ENCODE measurements around the gene TAF10. TPM values are rescaled to one million over a fixed set of nuclear protein-coding genes. Genes with fewer than 3 reads are reported as not detected.

Gene TAF10
- total RNA-seq, 1 experiment from 2014 or later, result 51.5 TPM

GRCh38 chr11:6627762-6628241, 15.8 kb upstream of the TAF10 start:
- Histone ChIP-seq H3K4me3 (no peak overlapping the region), H3K27me3 (ENCODE audit: insufficient read depth, low read depth) (no peaks in the 10 kb centered on the region), H2AFZ (no peak overlapping the region), H3F3A (ENCODE audit: insufficient read depth, low read depth) (no peaks in the 10 kb centered on the region), H3K79me2 (ENCODE audit: low read depth) (no peaks in the 10 kb centered on the region), H3K27ac (no peak overlapping the region), H3K4me2 (no peak overlapping the region), H3K9me2 (ENCODE audit: insufficient read depth) (no peaks in the 10 kb centered on the region), H3K4me1 (replicated peaks; ENCODE audit: insufficient read depth) (no peaks in the 10 kb centered on the region), H3K36me3 (ENCODE audit: low read depth) (no peaks in the 10 kb centered on the region), H3K9me3 (ENCODE audit: insufficient read depth, low read depth) (no peaks in the 10 kb centered on the region), H4K20me1 (ENCODE audit: insufficient read depth) (no peaks in the 10 kb centered on the region)
- ChIA-PET CTCF (no interaction called here), POLR2A (ENCODE audit: unreplicated experiment) (interaction anchor here (0.5 to 0.7 kb wide), 2 partner anchors 11 to 16 kb away, joined by 3 to 11 read pairs; partner anchors contain the start of gene TAF10)
- no TSS peak for BruUV-seq (replicated peaks)
- DNase-seq, result no peak
- intact Hi-C loops (cut with micrococcal nuclease; ENCODE audit: unreplicated experiment), result no loop called here
- no peak for TF ChIP-seq CTCF (conservative IDR thresholded peaks at IDR 0.05)
- no peak for TF ChIP-seq EZH2 (IDR thresholded peaks at IDR 0.05; ENCODE audit: low read depth)

- intact Hi-C loops (cut with micrococcal nuclease; ENCODE audit: unreplicated experiment), result no loop called here
- H3K4me2 ChIP-seq, result no peak overlapping the region
- POLR2A ChIA-PET (ENCODE audit: unreplicated experiment), result interaction anchor here (0.5 to 0.7 kb wide), 2 partner anchors 12 to 15 kb away, joined by 3 to 11 read pairs; partner anchors contain the start of gene TAF10
Measured at GRCh38 chr11:6626971-6627761, 15.2 kb upstream of the TAF10 start.

GRCh38 chr11:6625832-6626420, 13.9 kb upstream of the TAF10 start:
- H3K79me2 ChIP-seq (ENCODE audit: low read depth), result no peaks in the 10 kb centered on the region
- H3K9me2 ChIP-seq (ENCODE audit: insufficient read depth), result no peaks in the 10 kb centered on the region
- H3K4me3 ChIP-seq, result no peak overlapping the region
- no TSS peak for BruUV-seq (replicated peaks)
- no peaks in the 10 kb centered on the region for H3K27me3 ChIP-seq (ENCODE audit: insufficient read depth, low read depth)
- H3K27ac ChIP-seq, result no peak overlapping the region
- ChIA-PET CTCF (no interaction called here), POLR2A (ENCODE audit: unreplicated experiment) (no interaction called here)
- no peaks in the 10 kb centered on the region for H3K36me3 ChIP-seq (ENCODE audit: low read depth)
- TF ChIP-seq CTCF (conservative IDR thresholded peaks at IDR 0.05) (no peak), EZH2 (IDR thresholded peaks at IDR 0.05; ENCODE audit: low read depth) (no peak)
- no peaks in the 10 kb centered on the region for H3F3A ChIP-seq (ENCODE audit: insufficient read depth, low read depth)
- intact Hi-C loops (cut with micrococcal nuclease; ENCODE audit: unreplicated experiment), result no loop called here
- no peaks in the 10 kb centered on the region for H3K4me1 ChIP-seq (replicated peaks; ENCODE audit: insufficient read depth)
- no peak overlapping the region for H3K4me2 ChIP-seq
- H4K20me1 ChIP-seq (ENCODE audit: insufficient read depth), result no peaks in the 10 kb centered on the region
- DNase-seq, result no peak
- no peak overlapping the region for H2AFZ ChIP-seq
- no peaks in the 10 kb centered on the region for H3K9me3 ChIP-seq (ENCODE audit: insufficient read depth, low read depth)

More at GRCh38 chr11:6626971-6627761, 15.2 kb upstream of the TAF10 start:
- H3K4me1 ChIP-seq (replicated peaks; ENCODE audit: insufficient read depth), result no peaks in the 10 kb centered on the region
- H3K9me3 ChIP-seq (ENCODE audit: insufficient read depth, low read depth), result no peaks in the 10 kb centered on the region
- CTCF ChIA-PET, result no interaction called here
- no peaks in the 10 kb centered on the region for H3K27me3 ChIP-seq (ENCODE audit: insufficient read depth, low read depth)
- H3K4me3 ChIP-seq, result no peak overlapping the region
- BruUV-seq (replicated peaks), result no TSS peak
- no peak for DNase-seq
- H2AFZ ChIP-seq, result no peak overlapping the region
- H3F3A ChIP-seq (ENCODE audit: insufficient read depth, low read depth), result no peaks in the 10 kb centered on the region
- H3K79me2 ChIP-seq (ENCODE audit: low read depth), result no peaks in the 10 kb centered on the region
- no peaks in the 10 kb centered on the region for H3K9me2 ChIP-seq (ENCODE audit: insufficient read depth)
- H3K36me3 ChIP-seq (ENCODE audit: low read depth), result no peaks in the 10 kb centered on the region
- H4K20me1 ChIP-seq (ENCODE audit: insufficient read depth), result no peaks in the 10 kb centered on the region
- no peak overlapping the region for H3K27ac ChIP-seq
- TF ChIP-seq EZH2 (IDR thresholded peaks at IDR 0.05; ENCODE audit: low read depth), result no peak
- no peak for TF ChIP-seq CTCF (conservative IDR thresholded peaks at IDR 0.05)

Data from PC-9 (cell line).